Measurements from ENCODE around the gene CHST11. TPM values are rescaled to one million over a fixed set of nuclear protein-coding genes. Genes with fewer than 3 reads are reported as not detected.

CHST11 gene
- total and polyA plus RNA-seq, 4 donors: 0.57 to 11.1 (median 3.7) TPM

DNA sequence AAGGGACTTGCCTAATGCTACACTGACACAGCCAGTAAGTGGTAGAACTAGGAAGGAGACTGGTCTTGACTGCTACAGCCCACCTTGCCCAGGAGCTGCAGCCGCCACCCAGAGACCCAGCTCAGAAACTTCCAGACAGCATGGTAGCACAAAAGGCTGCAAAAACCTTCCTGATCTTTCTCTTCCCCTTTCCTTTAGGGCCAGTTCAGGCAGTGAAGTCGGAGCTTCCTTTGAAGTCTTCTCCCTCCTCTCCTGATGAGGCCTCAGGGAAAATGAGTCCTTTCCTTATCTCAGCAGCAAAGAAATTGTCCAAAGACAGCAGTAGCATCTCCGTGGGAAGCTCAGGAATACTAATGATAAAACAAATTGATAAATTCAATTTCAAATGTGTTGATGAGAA lies 21.0 kb upstream of the CHST11 start:
- DNase-seq (ENCODE audit: low spot score): no peak
- H3K9me3 ChIP-seq (ENCODE audit: control insufficient read depth in 4 of 4, low read length in 3 of 4): no peaks in the 10 kb centered on the region
- WGBS: 60% methylated on average over 3 of the region's 3 CpGs
- no peak overlapping the region for H3K9ac ChIP-seq (ENCODE audit: low read depth in 1 of 2, low read length in 2 of 2)
- H3K4me3 ChIP-seq (ENCODE audit: low read depth in 1 of 3, low read length in 3 of 3): no peak overlapping the region
- TF ChIP-seq NR2F2 (IDR thresholded peaks at IDR 0.05): no peak
- no peaks in the 10 kb centered on the region for H3K4me1 ChIP-seq (ENCODE audit: control insufficient read depth in 4 of 4, insufficient read depth in 4 of 4, low read length in 3 of 4)
- H3K27me3 ChIP-seq (ENCODE audit: control insufficient read depth in 4 of 4, insufficient read depth in 4 of 4, low read length in 3 of 4): peaks cover 0 to 5% (median 0%) of the 10 kb centered on the region in 4 donors
- no peak overlapping the region for H3K27ac ChIP-seq (ENCODE audit: low read depth in 1 of 2, low read length in 2 of 2)
- H3K36me3 ChIP-seq (ENCODE audit: control insufficient read depth in 4 of 4, insufficient read depth in 3 of 4, low read depth in 1 of 4, low read length in 3 of 4): no peaks in the 10 kb centered on the region

- 85% methylated on average over 8 of the region's 8 CpGs for WGBS
- H3K4me1 ChIP-seq (ENCODE audit: control insufficient read depth in 4 of 4, insufficient read depth in 4 of 4, low read length in 3 of 4): no peaks in the 10 kb centered on the region
- TF ChIP-seq REST (IDR thresholded peaks at IDR 0.05) (no peak), EGR1 (IDR thresholded peaks at IDR 0.05; ENCODE audit: low read depth in 2 of 2) (no peak), HNF4G (IDR thresholded peaks at IDR 0.05) (no peak), ZBTB33 (IDR thresholded peaks at IDR 0.05) (no peak), YY1 (IDR thresholded peaks at IDR 0.05) (no peak), FOXA1 (IDR thresholded peaks at IDR 0.05) (no peak)
- no peaks in the 10 kb centered on the region for H3K9me3 ChIP-seq (ENCODE audit: control insufficient read depth in 4 of 4, low read length in 3 of 4)
- H3K27me3 ChIP-seq (ENCODE audit: control insufficient read depth in 4 of 4, insufficient read depth in 4 of 4, low read length in 3 of 4): peaks cover 0 to 5% (median 0%) of the 10 kb centered on the region in 4 donors
- no peak overlapping the region for H3K27ac ChIP-seq (ENCODE audit: low read depth in 1 of 2, low read length in 2 of 2)
- H3K4me3 ChIP-seq (ENCODE audit: low read depth in 1 of 3, low read length in 3 of 3): no peak overlapping the region
- DNase-seq (ENCODE audit: low spot score): no peak
- no peaks in the 10 kb centered on the region for H3K36me3 ChIP-seq (ENCODE audit: control insufficient read depth in 4 of 4, insufficient read depth in 3 of 4, low read depth in 1 of 4, low read length in 3 of 4)
- H3K9ac ChIP-seq (ENCODE audit: low read depth in 1 of 2, low read length in 2 of 2): no peak overlapping the region
Observed at GRCh38 chr12:104436790-104437189, 20.0 kb upstream of the CHST11 start.

GRCh38 chr12:104438134-104438533 lies 18.6 kb upstream of the CHST11 start:
- Histone ChIP-seq H3K27me3 (ENCODE audit: control insufficient read depth in 4 of 4, insufficient read depth in 4 of 4, low read length in 3 of 4) (peaks cover 0 to 5% (median 0%) of the 10 kb centered on the region in 4 donors), H3K4me3 (ENCODE audit: low read depth in 1 of 3, low read length in 3 of 3) (no peak overlapping the region), H3K27ac (ENCODE audit: low read depth in 1 of 2, low read length in 2 of 2) (no peak overlapping the region), H3K36me3 (ENCODE audit: control insufficient read depth in 4 of 4, insufficient read depth in 3 of 4, low read depth in 1 of 4, low read length in 3 of 4) (no peaks in the 10 kb centered on the region), H3K9me3 (ENCODE audit: control insufficient read depth in 4 of 4, low read length in 3 of 4) (no peaks in the 10 kb centered on the region), H3K9ac (ENCODE audit: low read depth in 1 of 2, low read length in 2 of 2) (no peak overlapping the region), H3K4me1 (ENCODE audit: control insufficient read depth in 4 of 4, insufficient read depth in 4 of 4, low read length in 3 of 4) (no peaks in the 10 kb centered on the region)
- WGBS: 82% methylated on average over 3 of the region's 3 CpGs
- no peak for DNase-seq (ENCODE audit: low spot score)
- no peak for TF ChIP-seq TAF1 (conservative IDR thresholded peaks at IDR 0.05)
- no peak for TF ChIP-seq GABPA (IDR thresholded peaks at IDR 0.05 in 1 of 2, conservative IDR thresholded peaks at IDR 0.05 in 1 of 2)
- no peak for TF ChIP-seq FOXA1 (IDR thresholded peaks at IDR 0.05)
- TF ChIP-seq FOXA2 (IDR thresholded peaks at IDR 0.05): no peak
- TF ChIP-seq, protein P1, sequence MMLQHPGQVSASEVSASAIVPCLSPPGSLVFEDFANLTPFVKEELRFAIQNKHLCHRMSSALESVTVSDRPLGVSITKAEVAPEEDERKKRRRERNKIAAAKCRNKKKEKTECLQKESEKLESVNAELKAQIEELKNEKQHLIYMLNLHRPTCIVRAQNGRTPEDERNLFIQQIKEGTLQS (IDR thresholded peaks at IDR 0.05): no peak
- TF ChIP-seq REST (IDR thresholded peaks at IDR 0.05): no peak
- no peak for TF ChIP-seq ZBTB33 (IDR thresholded peaks at IDR 0.05)
- TF ChIP-seq RXRA (IDR thresholded peaks at IDR 0.05): no peak
- no peak for TF ChIP-seq RAD21 (IDR thresholded peaks at IDR 0.05)
- no peak for TF ChIP-seq HNF4A (conservative IDR thresholded peaks at IDR 0.05)
- no peak for TF ChIP-seq JUND (IDR thresholded peaks at IDR 0.05)

Measured in liver (tissue), 9 donors.